Embryonic facial prominence (tissue), 1 donor: ENCODE measurements around the gene USP40.

Experiments
- DNase-seq: peaks from one replicate; pipeline ENCODE4 v3.0.0-alpha.2; 2016; ENCODE audit errors: extremely low spot score

USP40 gene

GRCh38 chr2:233426619-233427342 lies 139.8 kb downstream of the USP40 start:
- DNase-seq: no peak
